SK-N-SH treated with all-trans-retinoic acid at 6 μM for 48 hours (cell line): ENCODE results near the gene MEIS2.

Experiments used
- ATAC-seq: fragments of 200-7000 bp; cut with Tn5 transposase; 3 replicates; pipeline ENCODE4 v1.9.1; 2020; ENCODE audit warnings: mild to moderate bottlenecking, moderate library complexity
- ARNTL ChIP-seq: fragments of 450-650 bp; formaldehyde crosslinking; IDR thresholded peaks from 2 replicates; pipeline ENCODE4 v1.5.0; 2020; ENCODE audit warnings: low read depth, mild to moderate bottlenecking, moderate library complexity, borderline replicate concordance
- BACH2 ChIP-seq: fragments of 250-450 bp; sonication (Bioruptor Pico); IDR thresholded peaks from 2 replicates; pipeline ENCODE4 v1.9.0; 2021; ENCODE audit warnings: mild to moderate bottlenecking, borderline replicate concordance
- ESRRG ChIP-seq: fragments of 250-450 bp; sonication (Bioruptor Pico); IDR thresholded peaks from 2 replicates; pipeline ENCODE4 v1.6.1; 2021; ENCODE audit warnings: mild to moderate bottlenecking
- GLIS3 ChIP-seq: fragments of 250-450 bp; sonication (Bioruptor Pico); IDR thresholded peaks from 2 replicates; pipeline ENCODE4 v1.5.0; 2020; ENCODE audit warnings: mild to moderate bottlenecking, moderate library complexity
- ISL1 ChIP-seq: fragments of 250-450 bp; sonication (Bioruptor Pico); IDR thresholded peaks from 2 replicates; pipeline ENCODE4 v2.1.2; 2022; ENCODE audit warnings: mild to moderate bottlenecking, moderate library complexity
- OSR1 ChIP-seq: fragments of 250-450 bp; sonication (Bioruptor Pico); IDR thresholded peaks from 2 replicates; pipeline ENCODE4 v1.8.0; 2022; ENCODE audit warnings: moderate library complexity, mild to moderate bottlenecking, inconsistent platforms
- PPARA ChIP-seq: fragments of 250-450 bp; sonication (Bioruptor Pico); IDR thresholded peaks from 2 replicates; pipeline ENCODE4 v1.5.0; 2020; ENCODE audit warnings: mild to moderate bottlenecking, borderline replicate concordance
- RARB ChIP-seq: fragments of 250-450 bp; sonication (Bioruptor Pico); IDR thresholded peaks from 2 replicates; pipeline ENCODE4 v1.8.0; 2021; ENCODE audit warnings: mild to moderate bottlenecking, moderate library complexity
- SNAI2 ChIP-seq: fragments of 250-450 bp; sonication (Bioruptor Pico); IDR thresholded peaks from 2 replicates; pipeline ENCODE4 v1.5.0; 2020; ENCODE audit warnings: mild to moderate bottlenecking, moderate library complexity
- TCF4 ChIP-seq: fragments of 250-450 bp; sonication (Bioruptor Pico); IDR thresholded peaks from 2 replicates; pipeline ENCODE4 v1.8.0; 2021; ENCODE audit warnings: mild to moderate bottlenecking, moderate library complexity, borderline replicate concordance
- TOX ChIP-seq: fragments of 250-450 bp; sonication (Bioruptor Pico); IDR thresholded peaks from 2 replicates; pipeline ENCODE4 v1.8.0; 2021; ENCODE audit warnings: mild to moderate bottlenecking, moderate library complexity, borderline replicate concordance
- ZC3H10 ChIP-seq: fragments of 250-450 bp; sonication (Bioruptor Pico); IDR thresholded peaks from 2 replicates; pipeline ENCODE4 v1.5.1; 2021; ENCODE audit warnings: mild to moderate bottlenecking, moderate library complexity
- ZFP3 ChIP-seq: fragments of 250-450 bp; sonication (Bioruptor Pico); IDR thresholded peaks from 2 replicates; pipeline ENCODE4 v1.5.0; 2020; ENCODE audit warnings: mild to moderate bottlenecking, moderate library complexity
- ZNF565 ChIP-seq: fragments of 450-650 bp; formaldehyde crosslinking; conservative IDR thresholded peaks from 2 replicates; pipeline ENCODE4 v1.5.0; 2020; ENCODE audit warnings: low read depth, mild to moderate bottlenecking, moderate library complexity
- ZNF70 ChIP-seq: fragments of 450-650 bp; formaldehyde crosslinking; IDR thresholded peaks from 2 replicates; pipeline ENCODE4 v1.5.0; 2020; ENCODE audit warnings: mild to moderate bottlenecking, moderate library complexity
- TF ChIP-seq, protein P1 (sequence below): fragments of 250-450 bp; sonication (Bioruptor Pico); IDR thresholded peaks from 2 replicates; pipeline ENCODE4 v1.8.0; 2021; ENCODE audit warnings: low read depth, mild to moderate bottlenecking, moderate library complexity, borderline replicate concordance
- TF ChIP-seq, protein P2 (sequence below): fragments of 250-450 bp; sonication (Bioruptor Pico); IDR thresholded peaks from 2 replicates; pipeline ENCODE4 v1.5.0; 2020; ENCODE audit warnings: mild to moderate bottlenecking, moderate library complexity

The MEIS2 gene

DNA sequence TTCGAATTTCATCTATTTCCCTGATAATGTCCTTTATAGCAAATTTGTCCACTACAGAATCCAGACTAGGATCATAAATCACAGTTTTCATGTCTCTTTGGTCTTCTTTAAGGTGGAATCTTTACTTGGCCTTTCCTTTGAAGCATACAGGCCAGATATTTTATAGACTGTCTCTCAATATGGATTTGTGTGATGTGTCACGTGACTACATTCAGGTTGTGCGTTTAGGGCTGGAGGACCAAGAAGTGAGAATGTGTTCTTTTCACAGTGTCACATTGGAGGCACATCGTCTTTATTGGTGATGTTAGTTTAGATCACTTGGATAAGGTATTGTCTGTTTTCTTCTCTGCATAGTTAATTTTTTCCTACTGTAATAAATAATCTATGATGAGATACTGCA lies 232.9 kb downstream of the MEIS2 start:
- ATAC-seq, result no peak
- TF ChIP-seq OSR1 (CRISPR knock-in tag) (no peak), BACH2 (CRISPR knock-in tag) (no peak), GLIS3 (CRISPR knock-in tag) (no peak), ARNTL (CRISPR knock-in tag) (no peak)

DNA sequence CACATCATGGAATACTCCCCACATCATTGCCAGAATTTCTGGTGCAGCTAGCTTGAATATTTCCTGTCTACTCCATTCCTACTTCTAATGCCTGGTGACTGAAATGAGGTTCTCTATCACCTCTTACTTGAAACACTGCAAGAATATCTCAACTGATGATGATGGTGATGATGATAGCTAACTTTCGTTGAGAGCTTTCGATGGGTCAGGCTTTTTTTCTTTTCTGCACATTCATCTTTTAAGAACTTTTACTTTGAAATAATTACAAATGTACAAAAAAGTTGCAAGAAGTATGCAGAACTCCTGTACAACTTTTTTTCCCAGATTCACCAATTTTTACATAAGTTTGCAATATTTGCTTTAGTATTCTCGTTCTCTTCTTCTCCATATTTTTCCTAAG lies 233.5 kb downstream of the MEIS2 start:
- TF ChIP-seq PPARA (CRISPR knock-in tag) (no peak), ZNF70 (CRISPR knock-in tag) (no peak), TCF4 (CRISPR knock-in tag) (no peak), RARB (CRISPR knock-in tag) (no peak), SNAI2 (CRISPR knock-in tag) (no peak), ISL1 (CRISPR knock-in tag) (no peak), ARNTL (CRISPR knock-in tag) (no peak)
- TF ChIP-seq, protein P1, sequence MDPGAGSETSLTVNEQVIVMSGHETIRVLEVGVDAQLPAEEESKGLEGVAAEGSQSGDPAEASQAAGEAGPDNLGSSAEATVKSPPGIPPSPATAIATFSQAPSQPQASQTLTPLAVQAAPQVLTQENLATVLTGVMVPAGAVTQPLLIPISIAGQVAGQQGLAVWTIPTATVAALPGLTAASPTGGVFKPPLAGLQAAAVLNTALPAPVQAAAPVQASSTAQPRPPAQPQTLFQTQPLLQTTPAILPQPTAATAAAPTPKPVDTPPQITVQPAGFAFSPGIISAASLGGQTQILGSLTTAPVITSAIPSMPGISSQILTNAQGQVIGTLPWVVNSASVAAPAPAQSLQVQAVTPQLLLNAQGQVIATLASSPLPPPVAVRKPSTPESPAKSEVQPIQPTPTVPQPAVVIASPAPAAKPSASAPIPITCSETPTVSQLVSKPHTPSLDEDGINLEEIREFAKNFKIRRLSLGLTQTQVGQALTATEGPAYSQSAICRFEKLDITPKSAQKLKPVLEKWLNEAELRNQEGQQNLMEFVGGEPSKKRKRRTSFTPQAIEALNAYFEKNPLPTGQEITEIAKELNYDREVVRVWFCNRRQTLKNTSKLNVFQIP, result no peak
- ATAC-seq, result no peak

DNA sequence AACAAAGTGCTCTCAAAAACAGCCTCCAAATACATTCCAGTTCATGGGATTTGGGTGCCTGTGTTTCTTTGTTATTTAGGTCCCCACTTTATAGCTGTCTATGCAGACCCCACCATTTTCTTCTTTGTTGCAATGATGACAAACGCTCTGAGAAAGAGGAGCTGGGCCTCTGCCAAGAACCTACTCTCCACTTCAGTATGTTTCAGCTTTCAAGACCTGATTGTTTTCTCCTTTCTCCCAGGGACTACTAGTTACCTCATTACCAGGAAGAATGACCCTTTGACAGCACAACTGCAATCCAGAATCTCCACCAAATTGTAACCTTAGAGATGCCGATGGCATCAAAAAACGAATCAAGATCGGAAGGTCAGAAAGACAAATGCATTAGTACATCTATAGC lies 236.8 kb downstream of the MEIS2 start:
- TF ChIP-seq GLIS3 (CRISPR knock-in tag), result no peak
- TF ChIP-seq, protein P2, sequence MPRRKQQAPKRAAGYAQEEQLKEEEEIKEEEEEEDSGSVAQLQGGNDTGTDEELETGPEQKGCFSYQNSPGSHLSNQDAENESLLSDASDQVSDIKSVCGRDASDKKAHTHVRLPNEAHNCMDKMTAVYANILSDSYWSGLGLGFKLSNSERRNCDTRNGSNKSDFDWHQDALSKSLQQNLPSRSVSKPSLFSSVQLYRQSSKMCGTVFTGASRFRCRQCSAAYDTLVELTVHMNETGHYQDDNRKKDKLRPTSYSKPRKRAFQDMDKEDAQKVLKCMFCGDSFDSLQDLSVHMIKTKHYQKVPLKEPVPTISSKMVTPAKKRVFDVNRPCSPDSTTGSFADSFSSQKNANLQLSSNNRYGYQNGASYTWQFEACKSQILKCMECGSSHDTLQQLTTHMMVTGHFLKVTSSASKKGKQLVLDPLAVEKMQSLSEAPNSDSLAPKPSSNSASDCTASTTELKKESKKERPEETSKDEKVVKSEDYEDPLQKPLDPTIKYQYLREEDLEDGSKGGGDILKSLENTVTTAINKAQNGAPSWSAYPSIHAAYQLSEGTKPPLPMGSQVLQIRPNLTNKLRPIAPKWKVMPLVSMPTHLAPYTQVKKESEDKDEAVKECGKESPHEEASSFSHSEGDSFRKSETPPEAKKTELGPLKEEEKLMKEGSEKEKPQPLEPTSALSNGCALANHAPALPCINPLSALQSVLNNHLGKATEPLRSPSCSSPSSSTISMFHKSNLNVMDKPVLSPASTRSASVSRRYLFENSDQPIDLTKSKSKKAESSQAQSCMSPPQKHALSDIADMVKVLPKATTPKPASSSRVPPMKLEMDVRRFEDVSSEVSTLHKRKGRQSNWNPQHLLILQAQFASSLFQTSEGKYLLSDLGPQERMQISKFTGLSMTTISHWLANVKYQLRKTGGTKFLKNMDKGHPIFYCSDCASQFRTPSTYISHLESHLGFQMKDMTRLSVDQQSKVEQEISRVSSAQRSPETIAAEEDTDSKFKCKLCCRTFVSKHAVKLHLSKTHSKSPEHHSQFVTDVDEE, result no peak
- TF ChIP-seq ZFP3 (CRISPR knock-in tag), result no peak
- TF ChIP-seq ESRRG (CRISPR knock-in tag), result no peak
- TF ChIP-seq ARNTL (CRISPR knock-in tag), result no peak
- TF ChIP-seq ZNF565 (CRISPR knock-in tag), result no peak

DNA sequence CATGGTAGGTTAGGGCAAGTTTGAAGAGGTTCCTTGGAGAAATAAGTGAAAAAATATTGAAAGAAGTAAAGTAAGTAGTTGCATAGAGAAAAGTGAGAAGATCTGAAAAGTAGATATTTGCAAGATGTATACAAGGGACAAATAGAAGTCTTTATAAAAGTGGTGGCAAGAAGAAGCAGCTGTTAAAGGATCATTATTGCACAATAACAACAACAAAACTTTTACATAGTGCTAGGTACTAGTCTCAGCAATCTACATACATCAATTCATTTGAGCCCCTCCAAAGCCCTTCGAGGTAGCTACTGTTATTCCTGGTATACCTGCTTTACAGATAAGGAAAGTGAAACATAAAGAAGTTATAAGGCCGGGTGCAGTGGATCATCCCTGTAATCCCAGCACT lies 239.6 kb downstream of the MEIS2 start:
- ATAC-seq, result no peak
- TF ChIP-seq ARNTL (CRISPR knock-in tag) (no peak), BACH2 (CRISPR knock-in tag) (no peak), ZC3H10 (CRISPR knock-in tag) (no peak), TOX (CRISPR knock-in tag) (no peak)
- TF ChIP-seq, protein P2, result no peak

More for the DNA sequence above, 236.8 kb downstream of the MEIS2 start:
- no peak for ATAC-seq

DNA sequence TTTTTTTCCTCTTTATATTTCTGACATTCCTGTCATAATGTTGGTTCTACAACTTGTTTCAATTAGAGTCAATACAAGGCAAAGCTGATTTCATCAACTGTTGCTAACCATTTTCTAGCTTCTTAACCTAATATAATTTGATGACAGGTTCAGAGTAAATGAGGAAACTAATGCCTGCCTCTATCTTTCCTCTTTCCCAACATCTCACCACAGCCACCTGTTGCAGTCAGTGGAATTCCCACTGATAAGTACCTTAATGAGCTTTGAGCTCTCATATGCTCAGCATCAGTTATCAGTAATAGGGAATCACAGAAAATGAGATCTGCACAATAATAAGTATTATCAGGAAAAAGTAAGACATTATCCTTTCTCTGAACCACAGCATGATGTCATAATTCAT lies 241.9 kb downstream of the MEIS2 start:
- ATAC-seq, result no peak
- TF ChIP-seq SNAI2 (CRISPR knock-in tag) (0 out of 2 replicates have a peak, but pooled peaks have one; percentile 44), ESRRG (CRISPR knock-in tag) (no peak), OSR1 (CRISPR knock-in tag) (no peak), TCF4 (CRISPR knock-in tag) (no peak), ZC3H10 (CRISPR knock-in tag) (no peak), GLIS3 (CRISPR knock-in tag) (no peak)
